Right lobe of liver (tissue), 6 donors: ENCODE measurements around the gene GDE1. TPM values are rescaled to one million over a fixed set of nuclear protein-coding genes. Genes with fewer than 3 reads are reported as not detected.
A peak's percentile ranks its signal among the peaks of the same experiment; 100 is the strongest.

ENCODE experiments used
- ATAC-seq, 4 donors: fragments of 200-7000 bp; cut with Tn5 transposase; one replicate each; pipeline ENCODE4 v1.9.1; 2020; ENCODE audit warnings: mild to moderate bottlenecking in 4 of 4, moderate library complexity in 4 of 4
- DNase-seq, 3 donors: peaks; one replicate each; pipeline ENCODE4 v3.0.0-alpha.2; 2020
- H3K27ac ChIP-seq, 3 donors: fragments of 200-600 bp; one replicate each; pipeline ENCODE4 v1.8.0; 2022
- H3K27me3 ChIP-seq, 2 donors: fragments of 200-600 bp; one replicate each; pipeline ENCODE4 v1.8.0; 2022
- H3K36me3 ChIP-seq, 4 donors: fragments of 200-600 bp; sonication (generic) in 1 of 4; one replicate each; pipeline versions ENCODE4 v1.5.1 to v1.8.0; 2017 to 2022; ENCODE audit warnings: control low read depth in 1 of 4
- H3K4me1 ChIP-seq, 4 donors: fragments of 200-600 bp; sonication (generic) in 1 of 4; one replicate each; pipeline versions ENCODE4 v1.5.1 to v1.8.0; 2017 to 2022; ENCODE audit warnings: control low read depth in 1 of 4
- H3K4me3 ChIP-seq, 3 donors: fragments of 200-600 bp; one replicate each; pipeline ENCODE4 v1.8.0; 2022
- H3K9me3 ChIP-seq, 4 donors: fragments of 200-600 bp; sonication (generic) in 1 of 4; one replicate each; pipeline versions ENCODE4 v1.5.1 to v1.8.0; 2017 to 2022; ENCODE audit warnings: control low read depth in 1 of 4
- CTCF ChIP-seq, 4 donors: fragments of 200-600 bp in 3 of 4; fragments of 450-650 bp in 1 of 4; IDR thresholded peaks; one replicate each; pipeline versions ENCODE4 v1.5.1 to v1.8.0; 2016 to 2022; ENCODE audit warnings: antibody characterized with exemption in 4 of 4, mild to moderate bottlenecking in 2 of 4
- POLR2A ChIP-seq: fragments of 450-650 bp; IDR thresholded peaks from one replicate; pipeline ENCODE4 v1.6.1; 2017; ENCODE audit warnings: antibody characterized with exemption, mild to moderate bottlenecking
- WGBS: methylation state at CpG from one replicate; pipeline ENCODE4 v1.1.6; 2018; ENCODE audit warnings: low coverage, low lambda C conversion rate; ENCODE audit not compliant: insufficient coverage; ENCODE audit errors: missing lambda C conversion rate; 5-methylcytosine and 5-hydroxymethylcytosine counted together
- intact Hi-C, 2 donors: fragments of 100-400 bp; cut with DNase I; formaldehyde crosslinking; loops; one replicate each; pipeline versions ENCODE4 v1.11.2 to v1.14.1; 2022
- total RNA-seq, 6 experiments: library from RNA; depleted of rRNA in 2 of 6; stranded (reverse); fragments of >200 nt in 2 of 6; fragmentation: NEBNext Ultra II Directional in 3 of 6; extraction: Animal tissue kit (Norgen Biotek cat#: 25700) in 3 of 6; gene quantifications; one replicate each; pipeline versions ENCODE4 v1.1.0 to v1.2.4, GENCODE V29; 2016 to 2023
- donor health status: DM: no; HTN: yes; CAD: no.
- donor health status: DM: no; HTN: no; CAD: no.
- donor health status: DM: no; HTN: no; CAD: no.
- donor health status: DM: no; HTN: yes; CAD: no.
- donor health status: DM: no; HTN: yes; CAD: no.

The GDE1 gene
- total RNA-seq, 6 experiments from 2014 or later = 19.1 to 30.5 (median 21.1) TPM

- H3K27me3 ChIP-seq = no peaks in the 10 kb centered on the region
- H3K4me3 ChIP-seq = no peak overlapping the region
- WGBS = 80% methylated on average over 3 of the region's 3 CpGs
- peak in 2 of 3 donors; percentile 69 to 78 for DNase-seq
- no peak overlapping the region for H3K27ac ChIP-seq
- no peak for TF ChIP-seq POLR2A
- TF ChIP-seq CTCF (IDR thresholded peaks at IDR 0.05) = peak; percentile 79 to 89 (median 84)
- intact Hi-C loops = loop anchor here in 1 of 2 donors (5.0 kb wide), 1 partner anchor 115 kb away; no protein-coding TSS in a partner anchor
- no peaks in the 10 kb centered on the region for H3K4me1 ChIP-seq
- peaks cover 0 to 36% (median 2%) of the 10 kb centered on the region in 4 donors for H3K36me3 ChIP-seq
- peak; percentile 88 to 92 (median 89) for ATAC-seq
- H3K9me3 ChIP-seq = no peaks in the 10 kb centered on the region
Observed at GRCh38 chr16:19502395-19503131, 19.3 kb downstream of the GDE1 start.

GRCh38 chr16:19499481-19499880 is 22.4 kb downstream of the GDE1 start:
- Histone ChIP-seq H3K4me3 (no peak overlapping the region), H3K4me1 (no peaks in the 10 kb centered on the region), H3K36me3 (peaks cover 0 to 18% (median 2%) of the 10 kb centered on the region in 4 donors), H3K27me3 (no peaks in the 10 kb centered on the region), H3K27ac (no peak overlapping the region), H3K9me3 (no peaks in the 10 kb centered on the region)
- intact Hi-C loops = loop anchor here in 1 of 2 donors (10.0 kb wide), 1 partner anchor 115 kb away; no protein-coding TSS in a partner anchor
- TF ChIP-seq CTCF (IDR thresholded peaks at IDR 0.05) (no peak), POLR2A (no peak)
- WGBS = 87% methylated on average over 3 of the region's 3 CpGs
- DNase-seq (no peak), ATAC-seq (no peak)

GRCh38 chr16:19499006-19499405 is 22.9 kb downstream of the GDE1 start:
- 86% methylated on average over 5 of the region's 5 CpGs for WGBS
- intact Hi-C loops = loop anchor here in 1 of 2 donors (10.0 kb wide), 1 partner anchor 114 kb away; no protein-coding TSS in a partner anchor

GRCh38 chr16:19497176-19497575 is 24.7 kb downstream of the GDE1 start:
- ATAC-seq = peak in 1 of 4 donors; percentile 52
- 65% methylated on average over 5 of the region's 5 CpGs for WGBS
- DNase-seq = no peak
- no peaks in the 10 kb centered on the region for H3K9me3 ChIP-seq
- no peaks in the 10 kb centered on the region for H3K27me3 ChIP-seq
- intact Hi-C loops = loop anchor here in 1 of 2 donors (10.0 kb wide), 1 partner anchor 112 kb away; no protein-coding TSS in a partner anchor
- H3K36me3 ChIP-seq = peaks cover 0 to 5% (median under 1%) of the 10 kb centered on the region in 4 donors
- TF ChIP-seq POLR2A (no peak), CTCF (IDR thresholded peaks at IDR 0.05) (no peak)
- H3K4me1 ChIP-seq = no peaks in the 10 kb centered on the region
- no peak overlapping the region for H3K27ac ChIP-seq
- no peak overlapping the region for H3K4me3 ChIP-seq

More at GRCh38 chr16:19499006-19499405, 22.9 kb downstream of the GDE1 start:
- Histone ChIP-seq H3K4me3 (no peak overlapping the region), H3K36me3 (peaks cover 0 to 13% (median 2%) of the 10 kb centered on the region in 4 donors), H3K27me3 (no peaks in the 10 kb centered on the region), H3K9me3 (no peaks in the 10 kb centered on the region), H3K27ac (no peak overlapping the region), H3K4me1 (no peaks in the 10 kb centered on the region)
- ATAC-seq (no peak), DNase-seq (no peak)
- TF ChIP-seq CTCF (IDR thresholded peaks at IDR 0.05) (no peak), POLR2A (no peak)
